ENCODE measurements around the gene FAM174B.

Gene FAM174B

GRCh38 chr15:92655178-92655995 lies at the start of gene FAM174B:
Gene FAM174B, minus strand, starts transcription at chr15:92655775.
- DNase-seq: peak; percentile 71

GRCh38 chr15:92696096-92696495 lies 40.5 kb upstream of the FAM174B start:
- no peak for DNase-seq

- DNase-seq: no peak
Measured at GRCh38 chr15:92693691-92694331, 38.2 kb upstream of the FAM174B start.

- DNase-seq: no peak
Measured at GRCh38 chr15:92690395-92690794, 34.8 kb upstream of the FAM174B start.

- no peak for DNase-seq
Measured at GRCh38 chr15:92687746-92688145, 32.2 kb upstream of the FAM174B start.

GRCh38 chr15:92687195-92687602 lies 31.6 kb upstream of the FAM174B start:
- DNase-seq: no peak

- no peak for DNase-seq
Measured at GRCh38 chr15:92683511-92683834, 27.9 kb upstream of the FAM174B start.

GRCh38 chr15:92682741-92683510 lies 27.4 kb upstream of the FAM174B start:
- DNase-seq: no peak

- no peak for DNase-seq
Measured at GRCh38 chr15:92681141-92681631, 25.6 kb upstream of the FAM174B start.

GRCh38 chr15:92677999-92678398 lies 22.4 kb upstream of the FAM174B start:
- DNase-seq: no peak

GRCh38 chr15:92676561-92676960 lies 21.0 kb upstream of the FAM174B start:
- DNase-seq: no peak

GRCh38 chr15:92675485-92675884 lies 19.9 kb upstream of the FAM174B start:
- DNase-seq: no peak

GRCh38 chr15:92674347-92674746 lies 18.8 kb upstream of the FAM174B start:
- DNase-seq: no peak

- DNase-seq: no peak
Measured at GRCh38 chr15:92672102-92672501, 16.5 kb upstream of the FAM174B start.

GRCh38 chr15:92671406-92671805 lies 15.8 kb upstream of the FAM174B start:
- no peak for DNase-seq

GRCh38 chr15:92670621-92671020 lies 15.0 kb upstream of the FAM174B start:
- DNase-seq: peak; percentile 37

GRCh38 chr15:92669432-92669831 lies 13.9 kb upstream of the FAM174B start:
- DNase-seq: no peak

- DNase-seq: no peak
Measured at GRCh38 chr15:92668620-92669019, 13.0 kb upstream of the FAM174B start.

- DNase-seq: no peak
Measured at GRCh38 chr15:92667970-92668485, 12.5 kb upstream of the FAM174B start.

- peak; percentile 56 for DNase-seq
Measured at GRCh38 chr15:92667287-92667904, 11.8 kb upstream of the FAM174B start.

GRCh38 chr15:92666780-92667179 lies 11.2 kb upstream of the FAM174B start:
- DNase-seq: peak; percentile 50

- no peak for DNase-seq
Measured at GRCh38 chr15:92665100-92665555, 9.6 kb upstream of the FAM174B start.
